ENCODE results near the gene MANEAL.

The MANEAL gene

GRCh38 chr1:37824001-37824400 is 30.4 kb downstream of the MANEAL start:
- DNase-seq (ENCODE audit: low read depth in 4 of 4, low spot score in 1 of 4), result no peak

DNA sequence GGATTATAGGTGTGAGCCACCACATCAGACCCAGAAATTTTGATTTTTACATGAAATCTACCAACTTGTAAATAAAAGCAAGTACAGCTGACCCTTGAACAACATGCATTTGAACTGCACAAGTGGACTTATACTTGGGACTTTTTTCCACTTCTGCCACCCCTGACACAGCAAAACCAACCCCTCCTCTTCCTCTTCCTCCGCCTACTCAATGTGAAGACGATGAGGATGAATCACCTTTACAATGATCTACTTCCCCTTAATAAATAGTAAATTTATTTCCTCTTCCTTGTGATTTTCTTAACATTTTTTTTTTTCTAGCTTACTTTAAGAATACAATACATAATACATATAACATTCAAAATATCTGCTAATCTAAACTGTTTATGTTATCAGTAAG is 31.9 kb downstream of the MANEAL start:
- DNase-seq (ENCODE audit: low read depth in 4 of 4, low spot score in 1 of 4), result no peak

- no peak for DNase-seq (ENCODE audit: low read depth in 4 of 4, low spot score in 1 of 4)
These were observed 34.9 kb downstream of the MANEAL start for GRCh38 chr1:37828410-37829074.

DNA sequence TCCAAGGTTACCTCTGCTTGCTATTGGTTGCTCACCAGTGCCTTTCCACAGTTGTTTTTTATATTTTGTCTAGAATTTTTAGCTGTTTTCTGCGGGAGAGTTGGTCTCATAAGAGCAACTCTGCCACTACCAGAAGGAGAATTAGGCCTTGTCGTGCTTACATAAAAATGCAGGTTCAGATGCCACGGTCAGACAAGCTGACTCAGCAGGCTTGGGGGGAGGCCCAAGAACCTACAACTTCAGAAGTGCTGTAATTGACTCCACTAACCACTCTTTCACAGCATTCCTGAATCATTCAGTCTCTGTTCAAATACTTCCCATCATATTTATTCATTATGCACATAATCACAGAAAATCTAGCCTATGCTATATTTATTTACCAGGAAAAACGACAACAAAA is 37.5 kb downstream of the MANEAL start:
- no peak for DNase-seq (ENCODE audit: low read depth in 4 of 4, low spot score in 1 of 4)

DNA sequence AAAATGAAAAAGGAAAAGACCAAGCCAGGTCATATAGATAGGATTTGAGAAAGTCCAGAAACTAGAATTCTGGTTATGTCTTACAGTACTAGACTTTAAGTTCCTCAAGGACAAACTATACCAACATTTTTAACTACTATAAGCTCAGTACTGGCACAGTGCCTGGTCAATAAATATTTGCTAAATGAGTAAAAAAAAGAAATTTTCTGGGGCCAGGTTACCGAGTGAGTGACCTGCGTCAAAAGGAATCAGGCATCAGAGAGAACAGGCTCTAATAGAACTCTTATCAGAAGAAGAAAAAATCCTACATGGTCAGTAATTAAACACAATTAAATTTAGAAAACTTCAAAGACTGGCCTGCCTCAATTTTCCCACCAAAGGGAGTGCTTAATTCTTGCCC is 38.2 kb downstream of the MANEAL start:
- DNase-seq (ENCODE audit: low read depth in 4 of 4, low spot score in 1 of 4), result no peak

- no peak for DNase-seq (ENCODE audit: low read depth in 4 of 4, low spot score in 1 of 4)
These were observed 43.1 kb downstream of the MANEAL start for GRCh38 chr1:37836788-37837187.

DNA sequence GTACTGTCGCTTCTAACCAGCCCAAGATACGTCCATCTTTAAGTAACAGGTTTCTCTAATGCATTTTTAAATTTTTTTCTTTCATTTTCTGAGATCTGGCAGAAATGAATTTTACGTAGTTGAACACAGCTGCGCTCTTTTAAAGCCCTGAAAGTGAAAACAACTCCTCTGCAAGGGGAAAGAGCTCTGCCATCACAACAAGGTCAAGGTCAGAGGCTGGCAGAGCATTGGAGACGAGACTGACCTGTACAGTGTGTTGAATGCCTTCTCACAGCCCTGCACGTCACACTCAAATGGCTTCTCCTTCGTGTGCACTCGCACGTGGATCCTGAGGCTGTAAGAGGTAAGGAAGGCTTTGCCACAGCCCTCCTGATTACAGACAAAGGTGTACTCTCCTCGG is 46.0 kb downstream of the MANEAL start:
- DNase-seq (ENCODE audit: low read depth in 4 of 4, low spot score in 1 of 4), result no peak

DNA sequence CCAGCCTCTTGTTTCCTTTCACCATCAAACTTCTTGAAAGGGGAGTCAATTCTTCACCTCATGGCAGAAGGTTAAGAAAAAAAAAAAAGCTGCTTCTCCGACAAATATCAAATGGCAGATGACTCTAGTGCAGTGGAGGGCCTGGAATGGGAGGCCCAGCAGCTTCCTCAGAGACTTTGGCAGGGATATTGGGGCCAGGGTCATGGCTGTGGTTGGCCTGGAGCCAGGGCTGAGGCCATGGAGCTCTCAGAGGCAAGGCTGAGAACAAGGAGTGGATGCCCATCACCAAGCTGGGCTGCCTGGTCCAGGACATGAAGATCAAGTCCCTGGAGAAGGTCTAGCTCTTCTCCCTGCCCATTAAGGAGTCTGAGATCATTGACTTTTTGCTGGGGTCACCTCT is 47.1 kb downstream of the MANEAL start:
- no peak for DNase-seq (ENCODE audit: low read depth in 4 of 4, low spot score in 1 of 4)

- no peak for DNase-seq (ENCODE audit: low read depth in 4 of 4, low spot score in 1 of 4)
These were observed 48.0 kb downstream of the MANEAL start for GRCh38 chr1:37841652-37842051.

- no peak for DNase-seq (ENCODE audit: low read depth in 4 of 4, low spot score in 1 of 4)
These were observed 50.9 kb downstream of the MANEAL start for GRCh38 chr1:37844536-37844935.

DNA sequence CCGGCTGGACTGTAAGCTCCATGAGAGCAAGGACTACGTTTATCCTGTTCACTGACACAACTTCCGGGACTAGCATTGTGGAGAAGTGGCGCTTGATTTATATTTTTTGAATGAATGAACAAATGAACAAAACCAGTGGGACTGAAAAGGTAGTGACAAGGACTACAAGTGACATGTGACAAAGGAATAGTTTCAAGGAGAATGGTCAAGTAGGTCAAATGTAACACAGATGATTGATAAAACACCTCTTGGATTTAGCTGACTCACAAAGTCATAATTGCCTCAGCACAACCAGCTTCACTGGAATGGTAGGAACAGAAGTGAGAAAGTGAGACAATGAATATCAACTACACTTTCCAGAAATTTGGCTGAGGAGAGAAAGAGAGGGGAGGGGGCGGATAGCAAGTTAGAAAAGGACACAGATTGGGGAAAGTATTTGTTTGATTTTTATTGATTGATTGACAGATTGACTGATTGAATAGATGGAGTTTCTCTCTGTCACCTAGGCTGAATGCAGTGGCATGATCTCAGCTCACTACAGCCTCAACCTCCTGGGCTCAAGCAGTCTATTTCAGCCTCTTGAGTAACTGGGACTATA is 51.5 kb downstream of the MANEAL start:
- no peak for DNase-seq (ENCODE audit: low read depth in 4 of 4, low spot score in 1 of 4)

DNA sequence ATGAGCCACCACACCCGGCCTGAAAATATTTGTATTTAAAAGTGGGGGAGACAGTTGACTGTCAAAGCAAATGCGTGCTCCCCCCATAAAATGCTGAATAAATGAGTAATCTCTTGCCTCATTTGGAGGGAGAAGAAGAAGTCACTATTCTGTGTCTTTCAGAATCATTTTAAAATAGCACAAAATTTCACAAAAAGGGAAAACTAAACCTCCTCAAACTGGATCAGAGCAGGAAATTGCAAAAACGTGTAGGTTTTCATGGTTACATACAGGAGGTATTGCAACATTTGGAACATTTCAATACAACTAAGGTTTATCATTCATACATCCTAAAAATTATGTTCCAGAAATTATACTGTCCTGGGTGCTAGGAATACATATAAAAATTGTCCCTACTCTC is 52.1 kb downstream of the MANEAL start:
- no peak for DNase-seq (ENCODE audit: low read depth in 4 of 4, low spot score in 1 of 4)

- no peak for DNase-seq (ENCODE audit: low read depth in 4 of 4, low spot score in 1 of 4)
These were observed 53.1 kb downstream of the MANEAL start for GRCh38 chr1:37846647-37847339.

DNA sequence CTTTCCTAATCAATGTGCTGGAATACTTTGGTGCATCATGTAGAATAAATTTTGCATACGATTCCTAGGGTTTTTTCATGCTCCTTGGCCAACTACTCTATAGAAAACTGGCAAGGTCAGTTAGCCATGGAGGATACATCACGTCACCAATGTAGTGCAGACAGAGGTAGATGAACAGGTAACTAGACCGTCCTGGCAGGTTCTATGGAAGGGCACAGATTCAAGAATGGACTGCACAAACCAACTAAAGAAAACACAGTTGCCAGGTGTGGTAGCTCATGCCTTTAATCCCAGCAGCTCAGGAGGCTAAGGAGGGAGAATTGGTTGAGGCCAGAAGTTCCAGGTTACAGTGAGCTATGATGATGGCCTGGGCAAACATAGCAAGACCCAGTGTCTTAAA is 55.8 kb downstream of the MANEAL start:
- no peak for DNase-seq (ENCODE audit: low read depth in 4 of 4, low spot score in 1 of 4)

GRCh38 chr1:37850352-37850955 is 56.8 kb downstream of the MANEAL start:
- no peak for DNase-seq (ENCODE audit: low read depth in 4 of 4, low spot score in 1 of 4)
